D341Med (cell line): Measurements from ENCODE around the gene SREK1IP1.

Experiments
- DNase-seq: peaks from one replicate; pipeline ENCODE4 v3.0.0; 2012; ENCODE audit warnings: low spot score

The SREK1IP1 gene

GRCh38 chr5:64768358-64769312, at the start of gene SREK1IP1, which contains the start of gene CWC27:
TSS of gene SREK1IP1 (minus strand) at chr5:64768691. CDS start at chr5:64768517, 174 bp downstream.
TSS of gene CWC27 (plus strand) at chr5:64768930. CDS start at chr5:64769147, 217 bp downstream.
- DNase-seq, result peak; percentile 83

GRCh38 chr5:64818245-64818644, 49.8 kb upstream of the SREK1IP1 start:
- DNase-seq, result no peak

GRCh38 chr5:64814073-64814472, 45.6 kb upstream of the SREK1IP1 start:
- DNase-seq, result no peak

GRCh38 chr5:64811050-64811640, 42.7 kb upstream of the SREK1IP1 start:
- peak; percentile 21 for DNase-seq

- no peak for DNase-seq
Observed at GRCh38 chr5:64807520-64807919, 39.0 kb upstream of the SREK1IP1 start.

- DNase-seq, result no peak
Observed at GRCh38 chr5:64806537-64806936, 38.0 kb upstream of the SREK1IP1 start.

GRCh38 chr5:64800926-64801325, 32.4 kb upstream of the SREK1IP1 start:
- no peak for DNase-seq

- no peak for DNase-seq
Observed at GRCh38 chr5:64796301-64796700, 27.8 kb upstream of the SREK1IP1 start.

- DNase-seq, result no peak
Observed at GRCh38 chr5:64794053-64794770, 25.7 kb upstream of the SREK1IP1 start.

GRCh38 chr5:64792469-64792868, 24.0 kb upstream of the SREK1IP1 start:
- DNase-seq, result no peak

- no peak for DNase-seq
Observed at GRCh38 chr5:64790210-64790609, 21.7 kb upstream of the SREK1IP1 start.

- no peak for DNase-seq
Observed at GRCh38 chr5:64789457-64789856, 21.0 kb upstream of the SREK1IP1 start.

GRCh38 chr5:64788156-64788555, 19.7 kb upstream of the SREK1IP1 start:
- no peak for DNase-seq

GRCh38 chr5:64786372-64786771, 17.9 kb upstream of the SREK1IP1 start:
- DNase-seq, result no peak

- DNase-seq, result peak; percentile 36
Observed at GRCh38 chr5:64784451-64785025, 16.0 kb upstream of the SREK1IP1 start.

GRCh38 chr5:64775291-64775690, 6.8 kb upstream of the SREK1IP1 start:
- no peak for DNase-seq

- no peak for DNase-seq
Observed at GRCh38 chr5:64773533-64773932, 5.0 kb upstream of the SREK1IP1 start.

GRCh38 chr5:64771736-64772135, 3.2 kb upstream of the SREK1IP1 start:
- no peak for DNase-seq

GRCh38 chr5:64769855-64770254, 1.4 kb upstream of the SREK1IP1 start:
- DNase-seq, result no peak

GRCh38 chr5:64767959-64768357, 533 bp downstream of the SREK1IP1 start:
- DNase-seq, result peak; percentile 36

- DNase-seq, result no peak
Observed at GRCh38 chr5:64766941-64767340, 1.6 kb downstream of the SREK1IP1 start.
